ENCODE measurements around the gene REXO2.
A peak's percentile ranks its signal among the peaks of the same experiment; 100 is the strongest.

The REXO2 gene

DNA sequence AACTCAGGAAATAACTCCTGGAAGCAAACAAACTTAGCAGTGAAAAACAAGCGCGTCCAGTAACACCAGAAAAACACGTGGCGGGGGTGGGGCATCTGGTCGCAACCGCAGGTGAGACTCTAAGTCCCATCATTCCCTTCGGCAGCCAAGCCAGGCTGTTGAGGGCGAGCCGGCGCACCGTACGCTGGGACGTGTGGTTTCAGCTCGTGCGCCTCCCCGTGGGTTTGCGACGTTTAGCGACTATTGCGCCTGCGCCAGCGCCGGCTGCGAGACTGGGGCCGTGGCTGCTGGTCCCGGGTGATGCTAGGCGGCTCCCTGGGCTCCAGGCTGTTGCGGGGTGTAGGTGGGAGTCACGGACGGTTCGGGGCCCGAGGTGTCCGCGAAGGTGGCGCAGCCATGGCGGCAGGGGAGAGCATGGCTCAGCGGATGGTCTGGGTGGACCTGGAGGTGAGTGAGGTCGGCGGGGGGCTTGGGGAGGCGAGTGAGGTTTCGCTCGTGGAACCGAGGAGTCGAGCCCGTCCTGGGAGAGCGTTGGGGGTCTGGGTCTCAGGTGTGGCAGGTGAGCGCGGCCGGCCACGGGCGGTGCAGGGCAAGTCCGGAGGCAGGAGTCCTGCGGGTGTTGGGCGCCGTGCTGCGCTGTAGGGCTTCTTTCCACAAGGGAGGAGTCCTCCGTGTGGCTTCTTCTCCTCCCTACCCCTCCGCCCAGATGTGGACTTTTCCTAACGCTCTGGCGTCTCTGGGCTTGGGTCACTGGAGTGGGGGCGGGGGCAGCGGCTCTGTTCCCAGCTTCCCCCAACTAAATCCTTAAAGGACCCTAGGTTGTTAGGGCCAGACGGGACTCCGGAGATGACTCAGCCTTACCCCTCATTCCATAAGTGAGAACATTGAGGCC lies at the start of gene REXO2:
TSS of gene REXO2 (plus strand) at position 239 of the 892 bp plus-strand sequence. CDS start at position 301, 62 bp downstream.
- DNase-seq (ENCODE audit: low spot score in 2 of 2) (peak; percentile 87 to 88), ATAC-seq (ENCODE audit: low read depth) (peak; percentile 99)
- Mint-ChIP-seq H3K9me3 (no peaks in the 10 kb centered on the region), H3K27ac (peak within 1 kb of the TSS; percentile 82), H3K27me3 (no peaks in the 10 kb centered on the region), H3K4me3 (peak within 1 kb of the TSS; percentile 92), H3K4me1 (peaks cover 18% of the 10 kb centered on the region), H3K36me3 (no peaks in the 10 kb centered on the region)

DNA sequence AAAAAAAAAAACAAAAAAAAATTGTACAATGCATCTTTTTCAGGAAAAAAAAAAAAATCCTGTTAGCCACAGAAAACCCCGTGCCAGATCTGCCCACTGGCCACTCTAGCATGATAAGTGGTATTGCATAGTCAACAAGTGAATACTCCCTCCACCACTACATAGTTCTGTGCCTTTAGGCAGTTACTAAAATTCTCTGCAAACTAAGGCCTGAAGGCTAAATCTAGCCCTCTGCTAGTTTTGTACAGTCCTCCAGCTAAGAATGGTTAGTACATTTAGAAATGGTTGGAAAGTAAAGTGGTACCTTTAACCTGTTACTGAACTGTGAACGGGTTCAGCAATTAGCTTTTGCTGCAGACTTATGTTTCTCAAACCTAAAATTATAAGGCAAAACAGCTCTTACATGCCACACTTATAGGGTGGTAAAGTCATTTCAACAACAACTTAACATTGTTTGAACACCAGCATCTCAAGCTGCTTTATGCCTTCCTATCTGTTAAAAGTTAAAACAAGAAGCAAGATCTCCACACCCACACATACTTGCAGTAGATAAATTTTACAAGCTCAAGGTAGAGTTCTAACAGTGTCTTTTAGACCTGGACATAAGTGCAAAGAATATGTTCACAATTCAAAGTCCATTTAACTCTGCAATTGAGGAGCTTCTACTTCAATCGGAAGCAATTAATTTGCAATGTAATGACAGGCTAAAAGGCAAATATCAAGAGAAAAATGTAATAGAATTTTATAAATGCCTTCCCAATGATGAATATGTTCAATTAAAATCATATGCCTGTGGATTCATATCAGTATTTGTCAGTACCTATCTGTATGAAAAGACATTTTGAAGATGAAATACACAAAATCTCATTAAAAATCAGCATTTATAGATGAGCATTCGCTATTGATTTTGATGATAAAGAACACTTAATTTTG lies 46.3 kb upstream of the REXO2 start:
- no peak for DNase-seq (ENCODE audit: low spot score in 2 of 2)
- Mint-ChIP-seq H3K9me3 (no peaks in the 10 kb centered on the region), H3K27ac (no peak overlapping the region), H3K4me3 (no peak overlapping the region), H3K4me1 (peaks cover 3% of the 10 kb centered on the region), H3K36me3 (no peaks in the 10 kb centered on the region), H3K27me3 (no peaks in the 10 kb centered on the region)
- ATAC-seq (ENCODE audit: low read depth) = no peak

DNA sequence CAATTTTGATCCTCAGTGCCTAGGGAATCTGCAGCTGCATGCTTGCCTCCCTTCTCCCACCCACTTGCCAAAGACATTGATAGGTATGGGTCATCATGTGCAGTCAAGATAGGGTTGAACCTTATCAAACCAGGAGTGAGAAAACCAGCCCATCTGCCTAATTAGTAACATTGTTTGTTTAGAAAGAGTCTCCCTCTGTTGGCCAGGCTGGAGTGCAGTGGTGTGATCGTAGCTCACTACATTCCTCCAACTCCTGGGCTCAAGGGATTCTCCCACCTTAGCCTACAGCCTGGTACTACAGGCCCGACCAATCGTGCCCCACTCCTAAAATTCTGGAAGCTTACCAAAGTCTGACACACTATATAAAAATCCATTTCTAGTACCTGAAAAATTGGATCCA lies 43.5 kb upstream of the REXO2 start:
- no peak for ATAC-seq (ENCODE audit: low read depth)
- no peaks in the 10 kb centered on the region for H3K9me3 Mint-ChIP-seq
- H3K4me1 Mint-ChIP-seq = peaks cover 14% of the 10 kb centered on the region
- no peak overlapping the region for H3K4me3 Mint-ChIP-seq
- no peak for DNase-seq (ENCODE audit: low spot score in 2 of 2)
- no peaks in the 10 kb centered on the region for H3K27me3 Mint-ChIP-seq
- no peak overlapping the region for H3K27ac Mint-ChIP-seq
- H3K36me3 Mint-ChIP-seq = no peaks in the 10 kb centered on the region

DNA sequence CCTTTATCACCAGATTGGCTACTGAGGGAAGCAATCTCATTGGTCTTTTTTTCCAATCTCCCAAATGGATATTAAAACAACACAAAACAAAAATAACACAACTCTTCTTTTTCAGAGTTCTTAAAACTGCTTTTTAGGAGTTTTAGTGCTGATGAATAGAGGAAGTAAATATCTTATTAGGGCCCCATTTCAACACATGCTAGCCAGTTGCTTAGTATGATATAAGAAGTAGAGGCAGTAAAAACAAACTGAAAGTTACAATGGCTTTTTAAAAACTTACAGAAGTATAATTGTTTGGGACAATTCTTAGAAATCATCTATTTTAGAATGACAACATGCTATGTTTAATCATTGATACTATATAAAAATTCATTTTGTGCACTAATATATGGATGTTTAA lies 42.4 kb upstream of the REXO2 start:
- H3K9me3 Mint-ChIP-seq = no peaks in the 10 kb centered on the region
- H3K27me3 Mint-ChIP-seq = no peaks in the 10 kb centered on the region
- no peaks in the 10 kb centered on the region for H3K36me3 Mint-ChIP-seq
- no peak overlapping the region for H3K4me3 Mint-ChIP-seq
- ATAC-seq (ENCODE audit: low read depth) (no peak), DNase-seq (ENCODE audit: low spot score in 2 of 2) (no peak)
- H3K27ac Mint-ChIP-seq = peak overlapping the region; percentile 33
- peaks cover 17% of the 10 kb centered on the region for H3K4me1 Mint-ChIP-seq

DNA sequence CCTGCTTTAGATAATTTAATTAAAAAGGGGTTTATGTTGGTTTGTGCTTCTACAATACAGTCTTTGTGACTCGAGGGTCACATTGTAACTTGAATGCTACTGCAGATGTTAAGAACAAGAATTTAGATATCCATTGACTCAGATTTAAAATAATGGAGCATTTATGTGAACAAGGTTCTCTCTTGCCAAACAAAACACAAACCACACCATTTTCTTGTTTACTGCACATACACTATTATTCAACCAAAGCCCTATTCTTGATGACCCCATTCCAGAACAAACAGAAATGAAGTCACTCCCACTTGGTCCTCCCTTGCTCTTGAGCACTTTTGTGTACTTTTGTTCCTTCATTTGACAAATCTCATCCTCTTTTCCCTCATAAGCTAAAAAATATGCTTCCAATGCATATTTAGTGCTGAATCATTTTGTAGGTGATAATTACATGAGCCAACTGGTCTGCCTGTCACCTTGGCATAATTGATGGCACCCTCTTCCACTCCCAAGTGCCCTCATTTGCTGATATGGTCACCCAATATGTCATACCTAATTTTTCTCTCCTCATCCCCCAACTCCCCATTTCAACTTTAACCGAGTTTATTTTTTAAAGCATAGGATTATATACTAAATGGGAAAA lies 41.8 kb upstream of the REXO2 start:
- Mint-ChIP-seq H3K4me1 (peaks cover 17% of the 10 kb centered on the region), H3K27ac (no peak overlapping the region), H3K27me3 (no peaks in the 10 kb centered on the region), H3K36me3 (peaks cover 2% of the 10 kb centered on the region), H3K9me3 (no peaks in the 10 kb centered on the region), H3K4me3 (no peak overlapping the region)
- no peak for ATAC-seq (ENCODE audit: low read depth)
- DNase-seq (ENCODE audit: low spot score in 2 of 2) = no peak

DNA sequence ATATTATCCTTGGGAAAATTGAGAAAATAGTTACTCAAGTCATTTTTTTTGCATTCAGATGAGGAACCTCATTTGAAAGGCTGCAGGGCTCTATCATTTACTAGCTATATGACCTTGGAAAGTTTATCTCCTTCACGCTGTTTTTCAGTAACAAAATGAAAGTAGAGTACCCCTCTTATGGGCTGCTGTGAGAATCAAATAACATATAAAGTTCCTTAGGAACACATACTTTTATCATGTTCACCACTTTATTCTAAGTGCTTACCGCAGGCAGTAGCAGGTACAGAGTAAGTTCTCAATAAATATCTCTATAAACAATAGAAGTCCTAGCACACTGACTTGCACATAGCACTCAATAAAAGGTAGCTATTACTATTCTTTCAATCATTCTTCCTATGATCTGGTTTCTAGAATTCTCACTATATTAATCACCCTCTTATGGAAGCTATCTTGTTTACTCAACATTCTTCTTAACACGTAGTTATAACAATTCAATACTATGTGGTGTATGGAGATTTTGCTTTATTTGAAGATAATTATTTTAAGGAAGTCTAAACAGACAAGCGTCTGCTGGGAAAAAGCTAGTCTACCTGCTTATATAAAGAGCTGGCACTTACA lies 40.9 kb upstream of the REXO2 start:
- peak overlapping the region; percentile 98 for H3K27ac Mint-ChIP-seq
- no peak for DNase-seq (ENCODE audit: low spot score in 2 of 2)

DNA sequence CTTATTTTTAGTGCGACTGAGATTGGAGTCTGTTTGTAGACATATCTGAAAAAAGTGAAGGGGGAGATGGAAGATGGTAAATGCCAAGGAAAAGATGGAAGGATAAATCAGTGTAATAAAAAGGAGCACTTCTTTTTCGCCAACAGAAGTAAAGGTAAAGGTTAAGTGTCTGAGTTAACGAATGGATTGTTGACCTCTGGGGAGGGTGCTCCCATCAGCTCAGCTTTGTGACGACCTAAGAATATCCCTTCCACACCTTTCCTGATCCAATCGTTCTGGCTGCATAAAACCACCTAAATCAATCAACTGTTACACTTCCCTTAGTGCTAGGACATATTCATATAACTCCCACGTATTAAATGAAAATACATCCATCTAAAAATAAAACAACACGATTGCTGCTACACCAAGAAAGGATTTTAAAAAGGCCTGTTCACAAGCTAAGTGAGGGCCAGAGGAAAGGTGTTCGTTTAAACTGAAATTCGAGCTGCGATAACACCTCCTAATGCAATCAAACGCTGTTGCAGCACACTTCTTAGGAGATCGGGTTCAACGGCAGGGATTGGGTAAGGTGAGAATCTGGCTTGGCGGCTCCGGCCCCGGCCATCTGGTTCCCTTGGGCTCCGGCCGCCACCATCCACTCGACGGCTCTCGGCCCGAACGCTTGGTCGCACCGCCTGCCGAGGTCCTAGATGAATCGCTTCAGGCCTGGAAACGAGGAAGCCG lies 39.6 kb upstream of the REXO2 start:
- peaks cover 9% of the 10 kb centered on the region for H3K36me3 Mint-ChIP-seq
- H3K27me3 Mint-ChIP-seq = no peaks in the 10 kb centered on the region
- H3K4me3 Mint-ChIP-seq = peak overlapping the region; percentile 92
- no peaks in the 10 kb centered on the region for H3K9me3 Mint-ChIP-seq
- peak overlapping the region; percentile 98 for H3K27ac Mint-ChIP-seq
- H3K4me1 Mint-ChIP-seq = peaks cover 26% of the 10 kb centered on the region
- DNase-seq (ENCODE audit: low spot score in 2 of 2) (peak in 1 of 2 donors; percentile 3), ATAC-seq (ENCODE audit: low read depth) (peak; percentile 6)

More for the DNA sequence above, 40.9 kb upstream of the REXO2 start:
- ATAC-seq (ENCODE audit: low read depth) = no peak
- peak overlapping the region; percentile 53 for H3K4me3 Mint-ChIP-seq
- peaks cover 21% of the 10 kb centered on the region for H3K4me1 Mint-ChIP-seq
- H3K9me3 Mint-ChIP-seq = no peaks in the 10 kb centered on the region
- H3K27me3 Mint-ChIP-seq = no peaks in the 10 kb centered on the region
- H3K36me3 Mint-ChIP-seq = peaks cover 5% of the 10 kb centered on the region

DNA sequence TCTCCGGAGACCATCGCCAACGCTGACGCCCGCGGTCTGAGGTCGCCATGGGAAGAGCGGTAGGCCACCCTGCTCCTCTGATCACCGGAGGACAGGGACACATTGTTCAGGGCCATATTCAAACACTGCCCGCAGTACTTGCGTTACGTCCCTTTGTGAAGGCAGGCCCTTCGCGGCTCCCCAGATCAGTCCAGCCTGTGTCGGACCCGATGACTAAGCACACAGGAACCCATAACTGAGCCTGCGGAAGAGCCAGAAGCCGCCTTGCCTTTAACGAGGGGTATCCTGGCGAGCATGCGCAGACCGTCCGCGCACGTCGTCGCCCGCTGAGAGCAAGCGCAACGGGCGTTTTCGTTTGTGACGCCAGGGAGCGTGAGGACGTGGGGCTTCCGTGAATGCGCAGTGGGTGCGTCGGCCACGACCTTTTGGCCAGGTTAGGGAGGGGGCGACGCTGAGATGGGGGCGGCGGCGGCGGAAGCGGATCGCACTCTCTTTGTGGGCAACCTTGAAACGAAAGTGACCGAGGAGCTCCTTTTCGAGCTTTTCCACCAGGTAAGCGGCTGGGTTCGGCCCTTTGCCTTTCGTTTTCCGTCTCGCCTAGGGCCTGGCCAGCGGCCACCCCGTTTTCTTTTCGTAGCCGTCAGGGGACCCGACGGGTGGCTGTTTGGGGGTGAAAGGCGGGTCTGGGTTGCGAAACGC lies 38.9 kb upstream of the REXO2 start, which contains the start of the genes C11orf71 and RBM7:
TSS of gene C11orf71 (minus strand) at position 296 of the 699 bp plus-strand sequence. CDS start at position 116, 180 bp downstream.
TSS of gene RBM7 (plus strand) at position 451 of the 699 bp plus-strand sequence. CDS start at position 457, 6 bp downstream.
- peaks cover 32% of the 10 kb centered on the region for H3K4me1 Mint-ChIP-seq
- ATAC-seq (ENCODE audit: low read depth) = peak; percentile 91
- peaks cover 12% of the 10 kb centered on the region for H3K36me3 Mint-ChIP-seq
- H3K27ac Mint-ChIP-seq = peak within 1 kb of the TSS; percentile 98
- DNase-seq (ENCODE audit: low spot score in 2 of 2) = peak; percentile 89 to 95
- H3K9me3 Mint-ChIP-seq = no peaks in the 10 kb centered on the region
- H3K27me3 Mint-ChIP-seq = no peaks in the 10 kb centered on the region
- H3K4me3 Mint-ChIP-seq = peak within 1 kb of the TSS; percentile 92

DNA sequence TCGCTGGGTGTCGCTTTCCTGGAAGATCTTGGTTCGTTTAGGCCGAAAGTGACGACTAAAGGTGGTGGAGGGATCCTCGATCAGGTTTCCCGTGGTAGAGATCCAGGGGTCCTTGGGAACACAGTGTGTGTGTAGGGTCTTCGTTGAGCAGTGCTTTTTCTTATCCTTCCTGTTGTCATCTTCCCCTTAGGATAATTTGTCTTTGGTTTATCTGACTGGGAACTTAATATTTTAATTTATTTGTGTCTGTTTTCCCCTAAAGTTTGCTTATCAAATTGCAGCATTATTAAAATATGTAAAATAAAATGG lies 38.4 kb upstream of the REXO2 start:
- H3K9me3 Mint-ChIP-seq = no peaks in the 10 kb centered on the region
- peak overlapping the region; percentile 98 for H3K27ac Mint-ChIP-seq
- DNase-seq (ENCODE audit: low spot score in 2 of 2) (no peak), ATAC-seq (ENCODE audit: low read depth) (no peak)
- H3K4me1 Mint-ChIP-seq = peaks cover 33% of the 10 kb centered on the region
- H3K27me3 Mint-ChIP-seq = no peaks in the 10 kb centered on the region
- H3K36me3 Mint-ChIP-seq = peaks cover 14% of the 10 kb centered on the region
- H3K4me3 Mint-ChIP-seq = peak overlapping the region; percentile 92

- DNase-seq (ENCODE audit: low spot score in 2 of 2) = no peak
- no peaks in the 10 kb centered on the region for H3K27me3 Mint-ChIP-seq
- ATAC-seq (ENCODE audit: low read depth) = no peak
- peak overlapping the region; percentile 98 for H3K27ac Mint-ChIP-seq
- no peaks in the 10 kb centered on the region for H3K9me3 Mint-ChIP-seq
- H3K4me1 Mint-ChIP-seq = peaks cover 33% of the 10 kb centered on the region
- peaks cover 17% of the 10 kb centered on the region for H3K36me3 Mint-ChIP-seq
- peak overlapping the region; percentile 92 for H3K4me3 Mint-ChIP-seq
These were observed 38.0 kb upstream of the REXO2 start for GRCh38 chr11:114401311-114401710.

GRCh38 chr11:114412946-114413345 lies 26.3 kb upstream of the REXO2 start:
- H3K27ac Mint-ChIP-seq = no peak overlapping the region
- no peaks in the 10 kb centered on the region for H3K4me1 Mint-ChIP-seq
- no peaks in the 10 kb centered on the region for H3K9me3 Mint-ChIP-seq
- ATAC-seq (ENCODE audit: low read depth) (no peak), DNase-seq (ENCODE audit: low spot score in 2 of 2) (no peak)
- no peaks in the 10 kb centered on the region for H3K27me3 Mint-ChIP-seq
- H3K36me3 Mint-ChIP-seq = peaks cover 8% of the 10 kb centered on the region
- no peak overlapping the region for H3K4me3 Mint-ChIP-seq

- ATAC-seq (ENCODE audit: low read depth) = no peak
- Mint-ChIP-seq H3K36me3 (peaks cover 8% of the 10 kb centered on the region), H3K4me3 (no peak overlapping the region), H3K4me1 (no peaks in the 10 kb centered on the region), H3K9me3 (no peaks in the 10 kb centered on the region), H3K27me3 (no peaks in the 10 kb centered on the region), H3K27ac (no peak overlapping the region)
- no peak for DNase-seq (ENCODE audit: low spot score in 2 of 2)
These were observed 25.3 kb upstream of the REXO2 start for GRCh38 chr11:114413958-114414357.

All from memory B cell (primary cell).